ENCODE measurements around the gene HM13.

DNA sequence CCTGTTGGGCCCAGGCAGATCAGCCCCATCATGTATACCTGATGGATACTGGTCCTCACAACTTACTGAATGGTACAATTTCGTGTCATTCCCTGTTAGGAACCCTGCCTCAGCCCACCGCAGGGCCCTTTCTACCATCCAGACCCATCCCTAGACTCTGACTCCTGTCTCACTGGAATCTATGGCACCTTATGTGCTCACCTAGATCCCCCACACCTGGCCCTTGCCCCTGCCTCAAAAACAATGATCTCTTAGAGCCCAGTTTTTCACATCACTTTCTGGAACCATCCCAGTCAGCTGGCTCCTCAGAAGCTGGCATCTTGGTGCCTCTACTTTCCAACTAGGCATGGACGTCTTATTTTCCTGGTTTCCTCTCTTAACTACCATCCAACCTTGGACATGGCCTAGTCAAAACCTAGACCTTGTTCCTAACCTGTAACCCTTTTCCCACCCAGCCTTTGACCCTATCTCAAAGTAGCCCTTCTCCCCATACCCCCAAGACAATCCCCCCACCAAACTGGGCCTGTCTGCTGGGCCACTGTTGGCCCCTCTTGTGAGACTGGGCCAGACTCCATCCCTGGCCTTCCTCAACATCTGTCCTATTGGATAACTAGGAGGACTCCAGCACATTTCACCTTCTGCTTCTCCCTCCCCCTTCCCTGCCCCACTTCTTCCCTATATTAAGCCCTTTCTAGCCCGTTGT is 981 bp downstream of the HM13 start:
- TF ChIP-seq, protein P1, sequence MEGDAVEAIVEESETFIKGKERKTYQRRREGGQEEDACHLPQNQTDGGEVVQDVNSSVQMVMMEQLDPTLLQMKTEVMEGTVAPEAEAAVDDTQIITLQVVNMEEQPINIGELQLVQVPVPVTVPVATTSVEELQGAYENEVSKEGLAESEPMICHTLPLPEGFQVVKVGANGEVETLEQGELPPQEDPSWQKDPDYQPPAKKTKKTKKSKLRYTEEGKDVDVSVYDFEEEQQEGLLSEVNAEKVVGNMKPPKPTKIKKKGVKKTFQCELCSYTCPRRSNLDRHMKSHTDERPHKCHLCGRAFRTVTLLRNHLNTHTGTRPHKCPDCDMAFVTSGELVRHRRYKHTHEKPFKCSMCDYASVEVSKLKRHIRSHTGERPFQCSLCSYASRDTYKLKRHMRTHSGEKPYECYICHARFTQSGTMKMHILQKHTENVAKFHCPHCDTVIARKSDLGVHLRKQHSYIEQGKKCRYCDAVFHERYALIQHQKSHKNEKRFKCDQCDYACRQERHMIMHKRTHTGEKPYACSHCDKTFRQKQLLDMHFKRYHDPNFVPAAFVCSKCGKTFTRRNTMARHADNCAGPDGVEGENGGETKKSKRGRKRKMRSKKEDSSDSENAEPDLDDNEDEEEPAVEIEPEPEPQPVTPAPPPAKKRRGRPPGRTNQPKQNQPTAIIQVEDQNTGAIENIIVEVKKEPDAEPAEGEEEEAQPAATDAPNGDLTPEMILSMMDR (conservative IDR thresholded peaks at IDR 0.05), result no peak
- TF ChIP-seq EZH2 (IDR thresholded peaks at IDR 0.05; ENCODE audit: low read depth), result no peak

Measured in PC-9 (cell line).